Fibroblast of lung (primary cell): Measurements from ENCODE around the gene MAPKAPK3. TPM values are rescaled to one million over a fixed set of nuclear protein-coding genes. Genes with fewer than 3 reads are reported as not detected.

ENCODE experiments used
- DNase-seq, 2 donors: peaks; one replicate each; pipeline versions ENCODE4 v3.0.0 to v3.0.0-alpha.2; 2010; ENCODE audit warnings: low read depth in 2 of 2
- H2AFZ ChIP-seq: 2 replicates; pipeline ENCODE4 v1.5.1; 2012; ENCODE audit warnings: low read length, control low read depth, inconsistent platforms
- H3K27ac ChIP-seq: 2 replicates; pipeline ENCODE4 v1.5.1; 2011; ENCODE audit warnings: low read length, control low read depth; ENCODE audit not compliant: insufficient read depth
- H3K27me3 ChIP-seq: 2 replicates; pipeline ENCODE4 v1.5.1; 2011; ENCODE audit warnings: mild to moderate bottlenecking, low read length; ENCODE audit not compliant: control insufficient read depth, insufficient read depth
- H3K36me3 ChIP-seq: 2 replicates; pipeline ENCODE4 v1.5.1; 2011; ENCODE audit warnings: low read length; ENCODE audit not compliant: control insufficient read depth, insufficient read depth
- H3K4me1 ChIP-seq: 2 replicates; pipeline ENCODE4 v1.5.1; 2011; ENCODE audit warnings: low read length; ENCODE audit not compliant: control insufficient read depth, insufficient read depth; ENCODE audit errors: extremely low read depth
- H3K4me2 ChIP-seq: 2 replicates; pipeline ENCODE4 v1.5.1; 2011; ENCODE audit warnings: low read length, control low read depth; ENCODE audit not compliant: insufficient read depth; ENCODE audit errors: extremely low read depth
- H3K4me3 ChIP-seq, 4 experiments: fragments of 200-600 bp in 1 of 4; sonication (generic) in 1 of 4; replicated peaks in 1 of 4; 2 replicates each; pipeline ENCODE4 v1.5.1; 2011 to 2016; ENCODE audit warnings: low read length in 4 of 4, low read depth in 3 of 4, mild to moderate bottlenecking in 3 of 4, control low read depth in 2 of 4, inconsistent platforms in 1 of 4, mixed read lengths in 1 of 4; ENCODE audit not compliant: insufficient read depth in 1 of 4; ENCODE audit errors: control extremely low read depth in 1 of 4
- H3K79me2 ChIP-seq: 2 replicates; pipeline ENCODE4 v1.5.1; 2012; ENCODE audit warnings: mild to moderate bottlenecking, low read length, inconsistent platforms; ENCODE audit not compliant: control insufficient read depth, insufficient read depth
- H3K9ac ChIP-seq: 2 replicates; pipeline ENCODE4 v1.5.1; 2011; ENCODE audit warnings: mild to moderate bottlenecking, low read length, control low read depth; ENCODE audit not compliant: insufficient read depth
- H3K9me3 ChIP-seq: 2 replicates; pipeline ENCODE4 v1.5.1; 2012; ENCODE audit warnings: low read depth, low read length; ENCODE audit not compliant: control insufficient read depth, insufficient read depth
- H4K20me1 ChIP-seq: 2 replicates; pipeline ENCODE4 v1.5.1; 2011; ENCODE audit warnings: low read length; ENCODE audit not compliant: control insufficient read depth, insufficient read depth; ENCODE audit errors: extremely low read depth
- CTCF ChIP-seq, 2 donors: IDR thresholded peaks in 1 of 2; conservative IDR thresholded peaks in 1 of 2; 1 replicate in 1 of 2; 2 replicates in 1 of 2; pipeline ENCODE4 v1.5.1; 2011 to 2012; ENCODE audit warnings: low read length in 2 of 2, control low read depth in 1 of 2, inconsistent platforms in 1 of 2, low read depth in 1 of 2, mild to moderate bottlenecking in 1 of 2
- EZH2 ChIP-seq: IDR thresholded peaks from 2 replicates; pipeline ENCODE4 v1.5.1; 2012; ENCODE audit warnings: low read length, control low read depth, mild to moderate bottlenecking; ENCODE audit errors: missing control alignments
- polyA plus RNA-seq, 2 donors: library from polyadenylated mRNA; depleted of rRNA in 1 of 2; stranded (reverse) in 1 of 2; unstranded in 1 of 2; fragments of >200 nt; gene quantifications; 2 replicates each; pipeline ENCODE4 v1.2.1, GENCODE V29; 2011 to 2012; ENCODE audit warnings: missing spikeins in 1 of 2
- total RNA-seq: library from RNA; depleted of rRNA; stranded (reverse); fragments of >200 nt; gene quantifications from 2 replicates; pipeline ENCODE4 v1.2.1, GENCODE V29; 2014

Gene MAPKAPK3
- total and polyA plus RNA-seq, 2 donors (not counting 1 experiment from before 2014, with no cell fraction given): 34.3 to 38.4 TPM

GRCh38 chr3:50623840-50624474, 7.0 kb downstream of the MAPKAPK3 start:
- H3K79me2 ChIP-seq: no peaks in the 10 kb centered on the region
- no peak for TF ChIP-seq EZH2
- no peak for TF ChIP-seq CTCF (conservative IDR thresholded peaks at IDR 0.05 in 1 of 2, IDR thresholded peaks at IDR 0.05 in 1 of 2; ENCODE audit: low read depth in 1 of 2, low read length in 2 of 2)
- H4K20me1 ChIP-seq: no peaks in the 10 kb centered on the region
- H3K9me3 ChIP-seq: no peaks in the 10 kb centered on the region
- no peak overlapping the region for H3K27ac ChIP-seq
- peak in 1 of 2 donors; percentile 28 for DNase-seq
- no peak overlapping the region for H3K4me3 ChIP-seq
- H3K27me3 ChIP-seq: no peaks in the 10 kb centered on the region
- H3K9ac ChIP-seq: no peak overlapping the region
- peaks cover 8% of the 10 kb centered on the region for H3K4me1 ChIP-seq
- no peak overlapping the region for H3K4me2 ChIP-seq
- no peak overlapping the region for H2AFZ ChIP-seq
- no peaks in the 10 kb centered on the region for H3K36me3 ChIP-seq

- peak in 1 of 2 donors; percentile 30 for DNase-seq
- Histone ChIP-seq H3K27me3 (no peaks in the 10 kb centered on the region), H3K27ac (no peak overlapping the region), H2AFZ (no peak overlapping the region), H4K20me1 (no peaks in the 10 kb centered on the region), H3K4me1 (peaks cover 8% of the 10 kb centered on the region), H3K4me3 (no peak overlapping the region), H3K9me3 (no peaks in the 10 kb centered on the region), H3K4me2 (no peak overlapping the region), H3K36me3 (no peaks in the 10 kb centered on the region), H3K79me2 (no peaks in the 10 kb centered on the region), H3K9ac (no peak overlapping the region)
- TF ChIP-seq CTCF (conservative IDR thresholded peaks at IDR 0.05 in 1 of 2, IDR thresholded peaks at IDR 0.05 in 1 of 2; ENCODE audit: low read depth in 1 of 2, low read length in 2 of 2) (no peak), EZH2 (no peak)
Observed at GRCh38 chr3:50624634-50625033, 7.7 kb downstream of the MAPKAPK3 start.

DNA sequence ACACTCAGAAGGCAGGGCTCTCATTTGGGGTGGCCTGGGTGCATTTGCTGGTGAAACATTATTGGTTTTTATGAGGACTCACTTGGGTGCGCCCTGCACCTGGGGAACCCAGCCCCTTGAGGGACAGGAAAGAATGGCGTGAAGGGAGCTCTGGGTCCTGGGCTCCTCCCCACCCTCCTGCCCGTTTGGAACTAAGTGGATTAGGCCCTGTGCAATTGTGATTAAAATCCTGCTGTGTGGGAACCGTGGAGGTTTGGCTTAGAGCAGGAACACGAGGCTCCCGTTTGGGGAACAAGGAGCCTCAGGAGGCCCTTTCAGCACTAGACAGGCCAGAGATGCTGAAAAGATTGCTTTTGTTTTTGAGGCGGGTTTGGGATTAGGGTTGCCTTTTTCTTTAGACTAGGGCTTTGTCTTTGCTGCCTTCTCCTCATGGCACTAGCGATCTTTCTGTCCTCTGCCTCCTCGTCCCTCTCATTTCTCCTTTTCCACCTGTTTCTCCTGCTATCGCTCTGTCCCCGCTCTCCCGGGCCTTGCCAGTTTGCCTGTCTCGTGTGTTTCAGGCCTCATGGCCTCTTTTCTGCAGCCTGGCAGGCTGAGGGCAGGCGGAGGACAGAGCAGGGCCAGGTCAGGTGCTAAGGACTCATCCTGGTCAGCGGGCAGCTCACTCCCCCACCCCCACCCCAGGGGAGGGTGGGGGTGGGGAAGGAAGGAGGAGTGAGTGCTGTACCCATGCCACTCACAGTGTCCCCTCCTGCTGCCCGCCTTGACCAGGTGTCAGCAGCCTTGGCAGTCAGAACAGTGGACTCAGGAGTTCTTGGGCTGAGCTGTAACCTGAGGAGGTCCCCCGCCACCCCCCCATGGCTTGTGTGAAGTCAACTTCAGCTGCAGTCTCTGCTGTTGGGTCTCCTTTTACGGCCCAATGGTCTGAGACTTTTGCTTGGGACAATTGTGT, 8.6 kb downstream of the MAPKAPK3 start:
- no peak overlapping the region for H3K4me3 ChIP-seq
- H3K4me2 ChIP-seq: no peak overlapping the region
- H3K36me3 ChIP-seq: no peaks in the 10 kb centered on the region
- DNase-seq: no peak
- TF ChIP-seq EZH2: no peak
- no peaks in the 10 kb centered on the region for H3K27me3 ChIP-seq
- H3K79me2 ChIP-seq: no peaks in the 10 kb centered on the region
- H3K4me1 ChIP-seq: peaks cover 8% of the 10 kb centered on the region
- no peaks in the 10 kb centered on the region for H4K20me1 ChIP-seq
- no peak overlapping the region for H3K27ac ChIP-seq
- H2AFZ ChIP-seq: no peak overlapping the region
- H3K9me3 ChIP-seq: no peaks in the 10 kb centered on the region
- no peak overlapping the region for H3K9ac ChIP-seq
